ENCODE data around the gene OR9G1.
"Not testable (repeated sequence)": the region's sequence is repeated elsewhere in the genome, so short reads cannot be mapped to it uniquely, and the experiment has no call there.

Gene OR9G1

DNA sequence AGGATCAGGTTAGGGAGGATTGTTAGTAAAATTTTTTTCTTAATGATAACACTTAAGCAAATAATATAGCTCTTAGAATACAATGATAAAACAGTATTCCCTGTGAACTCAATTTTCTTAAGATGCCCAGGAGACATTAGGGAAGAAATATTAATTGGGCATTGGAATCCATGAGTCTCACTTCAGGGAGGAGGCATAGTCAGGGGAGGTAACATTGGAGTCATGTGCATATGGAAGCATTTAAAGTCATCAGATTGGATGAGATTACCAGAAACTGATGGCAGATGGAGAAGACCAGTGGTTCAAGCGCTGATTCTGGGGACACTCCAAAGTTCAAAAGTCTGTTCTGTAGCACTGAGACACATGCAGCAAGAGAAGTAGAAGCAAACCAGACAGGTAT is at the start of gene OR9G1:
OR9G1 (plus strand) TSS at position 301 of the 400 bp plus-strand sequence. CDS start 1,293 bp downstream, outside the sequence.
- no peak for DNase-seq (ENCODE audit: low read depth)

- DNase-seq (ENCODE audit: low read depth) = no peak
These were observed 39.1 kb upstream of the OR9G1 start for GRCh38 chr11:56659755-56660154.

GRCh38 chr11:56663386-56663785 is 35.5 kb upstream of the OR9G1 start, which contains the start of gene OR5AR1:
Gene OR5AR1 (plus strand): TSS chr11:56663686. CDS start chr11:56663686, 0 bp downstream.
- DNase-seq (ENCODE audit: low read depth) = no peak

GRCh38 chr11:56670984-56671383 is 27.9 kb upstream of the OR9G1 start:
- no peak for DNase-seq (ENCODE audit: low read depth)

- DNase-seq (ENCODE audit: low read depth) = no peak
These were observed 10.3 kb upstream of the OR9G1 start for GRCh38 chr11:56688554-56689100.

DNA sequence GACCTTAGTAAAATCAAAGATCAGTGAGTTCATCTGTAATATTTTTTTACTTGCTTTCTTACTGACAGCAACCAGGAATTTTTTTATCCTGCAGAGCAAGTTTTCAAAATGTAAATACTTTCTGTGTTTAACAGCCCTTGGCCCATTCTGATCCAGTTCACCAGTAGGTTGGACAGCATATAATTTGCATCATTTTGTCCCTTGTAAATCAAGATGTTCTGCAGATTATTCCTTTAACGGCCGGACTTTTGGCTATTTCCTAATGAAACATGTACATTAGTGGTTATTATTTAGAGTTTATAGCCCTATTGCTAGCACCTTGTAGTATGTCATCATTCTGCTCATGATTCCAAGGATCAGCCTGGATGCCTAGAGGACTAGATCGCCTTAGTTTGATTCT is 7.7 kb upstream of the OR9G1 start:
- DNase-seq (ENCODE audit: low read depth) = not testable (repeated sequence)

- no peak for DNase-seq (ENCODE audit: low read depth)
These were observed 5.5 kb upstream of the OR9G1 start for GRCh38 chr11:56693428-56693827.

- no peak for DNase-seq (ENCODE audit: low read depth)
These were observed 1.5 kb downstream of the OR9G1 start for GRCh38 chr11:56700242-56700913.

GRCh38 chr11:56700914-56701485 is 2.1 kb downstream of the OR9G1 start:
- no peak for DNase-seq (ENCODE audit: low read depth)

GRCh38 chr11:56705784-56706396 is 7.0 kb downstream of the OR9G1 start:
- DNase-seq (ENCODE audit: low read depth) = no peak

DNA sequence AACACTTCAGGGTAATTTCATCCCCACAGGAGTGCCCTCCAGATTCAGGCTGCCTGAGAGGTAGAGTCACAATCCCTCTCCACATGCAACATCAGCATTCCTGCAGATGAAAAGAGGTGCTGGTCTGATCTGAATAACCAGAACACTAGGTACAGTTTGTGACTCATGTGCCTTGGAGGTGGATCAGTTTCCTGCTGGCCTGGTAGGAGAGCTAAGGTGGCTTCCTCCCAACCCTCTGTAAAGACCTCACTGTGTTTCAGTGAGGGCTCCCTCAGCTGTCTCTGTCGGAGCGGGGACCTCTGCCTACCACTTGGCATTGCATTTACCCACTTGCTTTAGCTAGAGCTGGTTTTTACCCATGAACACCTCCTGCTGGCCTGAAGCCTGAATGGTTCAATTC is 7.6 kb downstream of the OR9G1 start:
- no peak for DNase-seq (ENCODE audit: low read depth)

GRCh38 chr11:56714206-56714605 is 15.3 kb downstream of the OR9G1 start:
- DNase-seq (ENCODE audit: low read depth) = no peak

DNA sequence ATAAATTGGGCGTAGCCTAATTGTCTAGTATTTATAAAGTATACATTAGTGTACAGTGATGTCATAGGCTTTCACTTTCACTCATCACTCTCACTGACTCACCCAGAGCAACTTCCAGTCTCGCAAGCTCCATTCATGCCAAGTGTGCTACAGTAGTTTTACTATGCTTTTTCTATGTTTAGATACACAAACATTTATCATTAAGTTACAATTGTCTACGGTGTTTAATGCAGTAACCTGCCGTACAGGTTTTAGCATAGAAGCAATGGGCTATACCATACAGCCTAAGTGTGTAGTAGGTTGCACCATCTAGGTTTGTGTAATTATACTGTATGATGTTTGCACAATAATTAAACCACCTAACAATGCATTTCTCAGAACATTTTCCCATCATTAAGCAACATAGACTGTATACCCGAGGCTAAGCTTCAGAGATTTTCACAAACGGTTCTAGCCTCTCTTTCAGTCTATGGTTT is 17.5 kb downstream of the OR9G1 start:
- DNase-seq (ENCODE audit: low read depth) = no peak

DNA sequence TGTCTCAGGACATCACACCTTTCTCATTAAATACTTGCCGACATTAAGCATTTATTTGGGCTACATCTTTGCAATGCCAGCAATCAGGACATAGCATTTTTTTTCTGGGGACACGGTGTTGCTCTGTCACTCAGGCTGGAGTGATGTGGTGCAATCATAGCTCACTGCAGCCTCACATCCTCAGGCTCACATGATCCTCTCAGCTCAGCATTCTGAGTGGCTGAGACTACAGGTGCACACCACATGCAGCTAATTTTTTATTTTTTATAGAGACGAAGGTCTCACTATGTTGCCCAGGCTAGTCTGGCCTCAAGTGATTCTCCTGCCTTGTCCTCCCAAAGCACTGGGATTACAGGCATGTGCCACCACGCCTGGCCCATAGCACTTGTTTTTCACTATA is 21.6 kb downstream of the OR9G1 start:
- no peak for DNase-seq (ENCODE audit: low read depth)

DNA sequence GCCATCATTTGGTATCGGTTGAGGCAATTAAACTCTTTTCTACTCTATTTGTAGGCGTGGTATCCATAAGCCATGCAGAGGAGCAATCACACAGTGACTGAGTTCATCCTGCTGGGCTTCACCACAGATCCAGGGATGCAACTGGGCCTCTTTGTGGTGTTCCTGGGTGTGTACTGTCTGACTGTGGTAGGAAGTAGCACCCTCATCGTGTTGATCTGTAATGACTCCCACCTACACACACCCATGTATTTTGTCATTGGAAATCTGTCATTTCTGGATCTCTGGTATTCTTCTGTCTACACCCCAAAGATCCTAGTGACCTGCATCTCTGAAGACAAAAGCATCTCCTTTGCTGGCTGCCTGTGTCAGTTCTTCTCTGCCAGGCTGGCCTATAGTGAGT is 41.2 kb downstream of the OR9G1 start:
- DNase-seq (ENCODE audit: low read depth) = no peak

DNA sequence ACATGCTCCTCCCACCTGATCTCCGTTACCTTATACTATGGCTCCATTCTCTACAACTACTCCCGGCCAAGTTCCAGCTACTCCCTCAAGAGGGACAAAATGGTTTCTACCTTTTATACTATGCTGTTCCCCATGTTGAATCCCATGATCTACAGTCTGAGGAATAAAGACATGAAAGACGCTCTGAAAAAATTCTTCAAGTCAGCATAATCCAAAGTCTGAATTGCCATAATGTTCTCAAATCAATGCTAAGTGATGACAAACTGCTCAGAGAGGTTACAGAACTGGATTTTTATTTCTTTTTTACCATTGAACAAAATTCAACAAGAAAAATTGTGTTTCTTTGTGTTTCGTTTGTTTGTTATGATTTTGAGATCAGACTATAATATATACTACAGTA is 42.0 kb downstream of the OR9G1 start:
- no peak for DNase-seq (ENCODE audit: low read depth)

DNA sequence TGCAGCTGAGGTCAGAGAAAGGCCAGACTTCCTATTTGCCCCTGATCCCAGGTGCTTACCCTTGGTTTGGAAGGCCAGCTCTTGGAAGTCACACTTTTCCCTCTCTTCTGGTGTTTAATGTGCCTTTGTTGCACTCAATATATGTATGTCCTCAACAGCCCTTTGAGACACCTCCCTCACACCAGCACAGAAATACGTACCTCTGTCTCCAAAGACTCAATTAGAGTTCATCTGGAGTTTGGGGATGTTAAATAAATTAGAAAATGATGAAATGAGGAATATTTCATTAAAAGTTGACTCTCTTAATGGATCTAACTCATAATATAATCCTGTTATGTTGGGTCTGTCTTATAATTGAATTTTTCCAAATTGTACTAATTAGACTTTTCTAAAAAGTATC is 49.7 kb downstream of the OR9G1 start, which contains the start of gene OR9G4:
OR9G4 (minus strand) TSS at position 101 of the 400 bp plus-strand sequence. CDS start 4,931 bp downstream, outside the sequence.
- DNase-seq (ENCODE audit: low read depth) = no peak

DNA sequence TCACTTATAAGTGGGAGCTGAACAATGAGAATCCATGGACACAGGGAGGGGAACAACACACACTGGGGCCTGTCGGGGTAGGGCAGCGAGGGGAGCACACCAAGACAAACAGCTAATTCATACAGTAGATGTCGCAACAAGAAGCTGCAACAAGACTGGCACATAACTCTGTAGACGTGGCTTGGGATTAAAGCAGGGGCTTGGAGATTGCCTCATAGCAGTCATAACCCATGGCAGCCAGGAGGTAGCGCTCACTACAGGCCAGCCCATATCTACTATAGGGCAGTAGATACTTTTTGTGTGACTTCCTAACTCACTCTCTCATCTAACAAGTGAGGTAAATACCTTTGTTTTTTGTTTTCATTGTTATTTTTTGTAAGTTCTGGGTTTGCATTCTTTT is 51.3 kb downstream of the OR9G1 start:
- no peak for DNase-seq (ENCODE audit: low read depth)

DNA sequence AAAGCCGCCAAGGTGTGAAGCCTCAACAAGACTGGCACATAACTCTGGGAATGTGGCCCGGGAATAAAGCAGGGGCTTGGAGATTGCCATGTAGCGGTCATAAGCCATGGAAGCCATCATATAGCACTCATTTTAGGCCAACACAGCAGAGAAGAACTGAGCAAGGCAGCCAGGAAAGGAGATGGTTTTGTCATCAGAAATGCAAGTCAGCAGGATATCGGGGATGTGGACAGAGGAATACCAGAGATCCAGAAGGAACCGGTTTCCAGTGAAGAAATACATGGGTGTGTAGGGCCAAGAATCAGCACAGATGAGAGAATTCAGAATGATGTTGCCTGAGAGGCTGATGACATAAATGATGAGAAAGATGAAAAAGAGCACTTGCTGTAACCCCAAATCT is 52.6 kb downstream of the OR9G1 start:
- DNase-seq (ENCODE audit: low read depth) = no peak
